Epithelial cell of esophagus (primary cell): ENCODE measurements around the gene SLC4A9.
A peak's percentile ranks its signal among the peaks of the same experiment; 100 is the strongest.

Experiments
- DNase-seq: peaks from one replicate; pipeline ENCODE4 v3.0.0; 2010; ENCODE audit warnings: low read depth
- H3K4me3 ChIP-seq: 2 replicates; pipeline ENCODE4 v1.5.1; 2011; ENCODE audit warnings: mild to moderate bottlenecking, low read length, control low read depth
- CTCF ChIP-seq: IDR thresholded peaks from 2 replicates; pipeline ENCODE4 v1.5.1; 2011; ENCODE audit warnings: low read depth, mild to moderate bottlenecking, low read length, control low read depth, inconsistent platforms; ENCODE audit not compliant: insufficient read depth; ENCODE audit errors: missing control alignments

Gene SLC4A9

DNA sequence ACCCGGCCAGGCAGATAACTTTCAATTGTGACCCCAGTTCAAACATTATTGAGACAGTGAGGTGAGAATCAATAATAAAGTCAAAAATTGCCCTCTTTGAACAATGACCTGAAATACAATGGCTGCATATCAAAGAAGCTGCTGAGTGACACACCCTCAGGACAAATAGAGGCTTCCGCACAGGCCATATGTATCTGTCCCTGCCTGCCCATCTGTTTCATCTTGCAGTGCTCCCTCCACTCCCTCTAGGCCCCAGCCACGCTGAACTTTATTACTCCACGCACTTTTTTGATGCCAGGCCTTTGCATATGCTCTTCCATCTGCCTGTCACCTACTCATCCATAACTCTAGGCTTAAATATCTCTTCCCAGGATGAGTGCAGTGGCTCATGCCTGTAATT, 41.2 kb upstream of the SLC4A9 start:
- H3K4me3 ChIP-seq: no peak overlapping the region
- DNase-seq: peak; percentile 44
- no peak for TF ChIP-seq CTCF

- no peak for DNase-seq
- no peak overlapping the region for H3K4me3 ChIP-seq
- no peak for TF ChIP-seq CTCF
Observed at GRCh38 chr5:140319833-140320232, 40.2 kb upstream of the SLC4A9 start.

DNA sequence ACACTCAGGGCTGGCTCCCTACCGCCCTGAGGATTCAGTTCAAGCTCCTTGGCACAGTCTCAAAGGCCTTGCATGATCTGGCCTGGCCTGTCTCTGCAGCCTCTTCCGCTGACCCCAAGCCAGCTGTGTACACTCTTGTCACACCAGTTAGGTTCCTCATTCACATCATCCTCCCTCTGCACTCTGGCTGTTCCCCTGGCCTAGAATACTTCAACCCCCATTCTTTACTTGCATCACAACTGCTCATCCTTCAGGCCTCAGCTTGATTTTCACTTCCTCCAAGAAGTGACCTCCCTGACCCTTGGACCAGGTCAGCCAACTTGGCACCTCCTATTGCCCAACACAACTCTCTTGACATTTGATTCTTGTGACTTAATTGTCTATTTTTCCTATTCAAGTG, 38.2 kb upstream of the SLC4A9 start:
- H3K4me3 ChIP-seq: no peak overlapping the region
- no peak for DNase-seq
- TF ChIP-seq CTCF: no peak

- no peak overlapping the region for H3K4me3 ChIP-seq
- TF ChIP-seq CTCF: no peak
- DNase-seq: peak; percentile 82
Observed at GRCh38 chr5:140322751-140323731, 37.0 kb upstream of the SLC4A9 start.

GRCh38 chr5:140324041-140324600, 35.9 kb upstream of the SLC4A9 start:
- no peak overlapping the region for H3K4me3 ChIP-seq
- TF ChIP-seq CTCF: no peak
- DNase-seq: peak; percentile 43

DNA sequence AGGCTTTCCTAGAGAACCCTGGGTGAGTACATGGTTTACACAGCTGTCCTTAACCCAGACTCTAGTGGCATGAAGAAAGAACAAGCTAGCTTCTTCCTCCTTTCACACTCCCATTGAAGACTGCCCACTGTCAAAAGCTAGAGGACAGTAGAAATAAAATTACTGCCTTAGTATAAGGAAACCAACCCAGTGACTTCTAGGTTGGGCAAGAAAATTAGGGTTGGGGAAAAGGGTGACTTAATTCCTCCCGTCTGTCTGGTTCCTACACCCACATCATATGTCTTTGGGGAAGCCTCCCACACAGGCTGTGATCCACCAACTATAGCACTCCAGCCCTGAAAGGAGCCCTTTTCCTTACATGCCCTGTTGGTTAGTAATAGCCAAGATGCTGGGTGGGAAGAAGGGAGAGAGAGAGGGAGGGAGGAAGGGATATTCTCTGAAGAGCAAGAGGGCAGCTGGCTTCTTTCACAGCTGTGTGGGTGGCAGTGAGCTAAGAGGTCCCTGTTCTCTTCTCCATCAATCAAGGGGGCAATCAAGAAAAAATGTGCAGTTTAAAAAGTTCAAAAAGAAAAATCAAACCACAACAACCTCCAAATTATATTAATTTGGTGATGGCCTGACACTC, 35.3 kb upstream of the SLC4A9 start:
- no peak overlapping the region for H3K4me3 ChIP-seq
- TF ChIP-seq CTCF: no peak
- no peak for DNase-seq

DNA sequence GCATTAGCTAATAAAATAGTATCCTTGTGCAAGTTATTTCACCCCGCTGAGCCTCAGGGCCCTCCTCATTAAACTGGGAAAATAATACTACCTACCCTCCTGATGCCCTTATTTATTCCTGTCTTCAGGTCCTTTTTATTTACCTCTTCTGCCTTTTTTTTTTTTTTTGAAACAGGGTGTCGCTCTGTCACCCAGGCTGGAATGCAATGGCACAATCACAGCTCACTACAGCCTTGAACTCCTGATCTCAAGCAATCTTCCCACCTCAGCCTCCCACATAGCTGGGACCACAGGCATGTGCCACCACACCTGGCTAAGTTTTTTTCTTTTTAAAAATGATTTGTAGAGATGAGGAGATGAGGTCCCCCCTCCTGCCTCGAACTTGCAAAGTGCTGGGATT, 34.5 kb upstream of the SLC4A9 start:
- no peak for DNase-seq
- no peak for TF ChIP-seq CTCF

More for the DNA sequence above, 34.5 kb upstream of the SLC4A9 start:
- no peak overlapping the region for H3K4me3 ChIP-seq
